Fibroblast of lung (primary cell): ENCODE measurements around the gene PRKAR1A. TPM values are rescaled to one million over a fixed set of nuclear protein-coding genes. Genes with fewer than 3 reads are reported as not detected.

Experiments
- DNase-seq, 2 donors: peaks; one replicate each; pipeline versions ENCODE4 v3.0.0 to v3.0.0-alpha.2; 2010; ENCODE audit warnings: low read depth in 2 of 2
- H2AFZ ChIP-seq: 2 replicates; pipeline ENCODE4 v1.5.1; 2012; ENCODE audit warnings: low read length, control low read depth, inconsistent platforms
- H3K27ac ChIP-seq: 2 replicates; pipeline ENCODE4 v1.5.1; 2011; ENCODE audit warnings: low read length, control low read depth; ENCODE audit not compliant: insufficient read depth
- H3K27me3 ChIP-seq: 2 replicates; pipeline ENCODE4 v1.5.1; 2011; ENCODE audit warnings: mild to moderate bottlenecking, low read length; ENCODE audit not compliant: control insufficient read depth, insufficient read depth
- H3K36me3 ChIP-seq: 2 replicates; pipeline ENCODE4 v1.5.1; 2011; ENCODE audit warnings: low read length; ENCODE audit not compliant: control insufficient read depth, insufficient read depth
- H3K4me1 ChIP-seq: 2 replicates; pipeline ENCODE4 v1.5.1; 2011; ENCODE audit warnings: low read length; ENCODE audit not compliant: control insufficient read depth, insufficient read depth; ENCODE audit errors: extremely low read depth
- H3K4me2 ChIP-seq: 2 replicates; pipeline ENCODE4 v1.5.1; 2011; ENCODE audit warnings: low read length, control low read depth; ENCODE audit not compliant: insufficient read depth; ENCODE audit errors: extremely low read depth
- H3K4me3 ChIP-seq, 4 experiments: fragments of 200-600 bp in 1 of 4; sonication (generic) in 1 of 4; replicated peaks in 1 of 4; 2 replicates each; pipeline ENCODE4 v1.5.1; 2011 to 2016; ENCODE audit warnings: low read length in 4 of 4, low read depth in 3 of 4, mild to moderate bottlenecking in 3 of 4, control low read depth in 2 of 4, inconsistent platforms in 1 of 4, mixed read lengths in 1 of 4; ENCODE audit not compliant: insufficient read depth in 1 of 4; ENCODE audit errors: control extremely low read depth in 1 of 4
- H3K79me2 ChIP-seq: 2 replicates; pipeline ENCODE4 v1.5.1; 2012; ENCODE audit warnings: mild to moderate bottlenecking, low read length, inconsistent platforms; ENCODE audit not compliant: control insufficient read depth, insufficient read depth
- H3K9ac ChIP-seq: 2 replicates; pipeline ENCODE4 v1.5.1; 2011; ENCODE audit warnings: mild to moderate bottlenecking, low read length, control low read depth; ENCODE audit not compliant: insufficient read depth
- H3K9me3 ChIP-seq: 2 replicates; pipeline ENCODE4 v1.5.1; 2012; ENCODE audit warnings: low read depth, low read length; ENCODE audit not compliant: control insufficient read depth, insufficient read depth
- H4K20me1 ChIP-seq: 2 replicates; pipeline ENCODE4 v1.5.1; 2011; ENCODE audit warnings: low read length; ENCODE audit not compliant: control insufficient read depth, insufficient read depth; ENCODE audit errors: extremely low read depth
- EZH2 ChIP-seq: IDR thresholded peaks from 2 replicates; pipeline ENCODE4 v1.5.1; 2012; ENCODE audit warnings: low read length, control low read depth, mild to moderate bottlenecking; ENCODE audit errors: missing control alignments
- polyA plus RNA-seq, 2 donors: library from polyadenylated mRNA; depleted of rRNA in 1 of 2; stranded (reverse) in 1 of 2; unstranded in 1 of 2; fragments of >200 nt; gene quantifications; 2 replicates each; pipeline ENCODE4 v1.2.1, GENCODE V29; 2011 to 2012; ENCODE audit warnings: missing spikeins in 1 of 2
- total RNA-seq: library from RNA; depleted of rRNA; stranded (reverse); fragments of >200 nt; gene quantifications from 2 replicates; pipeline ENCODE4 v1.2.1, GENCODE V29; 2014
- TF ChIP-seq, protein P1 (sequence below), 2 donors: IDR thresholded peaks in 1 of 2; conservative IDR thresholded peaks in 1 of 2; 1 replicate in 1 of 2; 2 replicates in 1 of 2; pipeline ENCODE4 v1.5.1; 2011 to 2012; ENCODE audit warnings: low read length in 2 of 2, control low read depth in 1 of 2, inconsistent platforms in 1 of 2, low read depth in 1 of 2, mild to moderate bottlenecking in 1 of 2

The PRKAR1A gene
- total and polyA plus RNA-seq, 2 donors (not counting 1 experiment from before 2014, with no cell fraction given): 285 to 290 TPM

DNA sequence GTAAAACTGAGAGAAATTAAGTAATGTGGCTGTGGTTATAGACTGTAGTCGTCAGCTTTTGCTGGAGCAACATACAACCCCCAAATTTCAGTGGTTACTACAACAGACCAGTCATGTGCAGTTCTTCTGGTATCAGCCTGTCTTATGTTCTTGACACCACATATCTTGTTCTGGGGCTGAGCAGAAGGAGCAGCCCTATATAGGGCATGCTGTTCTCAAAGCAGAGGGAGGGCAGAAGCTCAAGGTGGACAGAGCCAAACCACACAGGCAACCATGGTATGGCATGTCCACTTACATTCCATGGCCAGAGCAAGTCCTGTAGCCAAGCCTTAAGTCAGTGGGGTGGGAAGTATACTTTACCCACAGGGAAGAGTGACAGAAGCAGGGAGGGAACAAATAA, 7.7 kb downstream of the PRKAR1A start:
- Histone ChIP-seq H3K4me2 (no peak overlapping the region), H3K4me3 (no peak overlapping the region), H3K4me1 (peaks cover 2% of the 10 kb centered on the region), H3K79me2 (peaks cover 66% of the 10 kb centered on the region), H2AFZ (no peak overlapping the region), H3K9me3 (no peaks in the 10 kb centered on the region), H4K20me1 (no peaks in the 10 kb centered on the region), H3K27me3 (no peaks in the 10 kb centered on the region), H3K27ac (peak overlapping the region; percentile 10), H3K36me3 (peaks cover 9% of the 10 kb centered on the region), H3K9ac (no peak overlapping the region)
- peak in 1 of 2 donors; percentile 29 for DNase-seq
- no peak for TF ChIP-seq EZH2
- TF ChIP-seq, protein P1, sequence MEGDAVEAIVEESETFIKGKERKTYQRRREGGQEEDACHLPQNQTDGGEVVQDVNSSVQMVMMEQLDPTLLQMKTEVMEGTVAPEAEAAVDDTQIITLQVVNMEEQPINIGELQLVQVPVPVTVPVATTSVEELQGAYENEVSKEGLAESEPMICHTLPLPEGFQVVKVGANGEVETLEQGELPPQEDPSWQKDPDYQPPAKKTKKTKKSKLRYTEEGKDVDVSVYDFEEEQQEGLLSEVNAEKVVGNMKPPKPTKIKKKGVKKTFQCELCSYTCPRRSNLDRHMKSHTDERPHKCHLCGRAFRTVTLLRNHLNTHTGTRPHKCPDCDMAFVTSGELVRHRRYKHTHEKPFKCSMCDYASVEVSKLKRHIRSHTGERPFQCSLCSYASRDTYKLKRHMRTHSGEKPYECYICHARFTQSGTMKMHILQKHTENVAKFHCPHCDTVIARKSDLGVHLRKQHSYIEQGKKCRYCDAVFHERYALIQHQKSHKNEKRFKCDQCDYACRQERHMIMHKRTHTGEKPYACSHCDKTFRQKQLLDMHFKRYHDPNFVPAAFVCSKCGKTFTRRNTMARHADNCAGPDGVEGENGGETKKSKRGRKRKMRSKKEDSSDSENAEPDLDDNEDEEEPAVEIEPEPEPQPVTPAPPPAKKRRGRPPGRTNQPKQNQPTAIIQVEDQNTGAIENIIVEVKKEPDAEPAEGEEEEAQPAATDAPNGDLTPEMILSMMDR (conservative IDR thresholded peaks at IDR 0.05 in 1 of 2, IDR thresholded peaks at IDR 0.05 in 1 of 2; ENCODE audit: low read depth in 1 of 2, low read length in 2 of 2): no peak

DNA sequence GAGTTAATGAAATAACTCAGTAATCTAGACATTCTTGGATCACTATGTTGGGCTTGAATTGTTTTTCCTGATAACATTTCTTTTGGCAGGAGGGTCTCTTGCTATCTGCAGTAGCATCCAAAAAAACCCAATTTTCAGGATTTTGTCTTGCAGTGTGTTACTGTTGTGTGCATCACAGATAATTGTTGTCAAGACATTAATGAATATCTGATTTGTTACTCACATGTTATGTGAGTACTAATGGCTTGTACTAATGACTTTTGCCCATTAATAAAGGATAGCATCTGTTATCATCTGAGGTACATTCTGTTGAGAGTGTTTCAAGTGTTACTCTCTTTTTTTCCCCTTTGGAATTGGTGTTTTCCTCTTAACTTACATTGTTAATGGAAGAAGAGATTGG, 10.0 kb downstream of the PRKAR1A start:
- DNase-seq: no peak

DNA sequence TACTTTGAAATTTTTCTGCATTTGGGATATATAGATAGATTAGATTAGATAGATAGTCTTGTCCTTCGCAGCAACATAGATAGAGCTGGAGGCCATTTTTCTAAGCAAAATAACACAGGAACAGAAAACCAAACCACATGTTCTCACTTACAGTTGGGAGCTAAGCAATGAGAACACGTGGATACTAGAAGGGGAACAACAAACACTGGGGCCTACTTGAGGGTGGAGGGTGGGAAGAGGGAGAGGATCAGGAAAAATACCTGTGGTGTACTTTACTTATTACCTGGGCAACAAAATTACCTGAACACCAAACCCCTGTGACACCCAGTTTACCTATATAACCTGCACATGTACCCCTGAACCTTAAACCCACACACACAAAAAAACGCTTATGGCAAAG, 14.3 kb downstream of the PRKAR1A start:
- DNase-seq: no peak
- H3K27ac ChIP-seq: no peak overlapping the region
- H3K4me2 ChIP-seq: no peak overlapping the region
- H4K20me1 ChIP-seq: no peaks in the 10 kb centered on the region
- no peaks in the 10 kb centered on the region for H3K4me1 ChIP-seq
- no peak overlapping the region for H3K4me3 ChIP-seq
- peaks cover 9% of the 10 kb centered on the region for H3K36me3 ChIP-seq
- H2AFZ ChIP-seq: no peak overlapping the region
- H3K9me3 ChIP-seq: no peaks in the 10 kb centered on the region
- no peaks in the 10 kb centered on the region for H3K27me3 ChIP-seq
- peaks cover 11% of the 10 kb centered on the region for H3K79me2 ChIP-seq
- no peak overlapping the region for H3K9ac ChIP-seq
- TF ChIP-seq EZH2: no peak
- TF ChIP-seq, protein P1 (conservative IDR thresholded peaks at IDR 0.05 in 1 of 2, IDR thresholded peaks at IDR 0.05 in 1 of 2; ENCODE audit: low read depth in 1 of 2, low read length in 2 of 2): no peak

More for the DNA sequence above, 10.0 kb downstream of the PRKAR1A start:
- Histone ChIP-seq H3K4me3 (no peak overlapping the region), H3K27me3 (no peaks in the 10 kb centered on the region), H3K9ac (no peak overlapping the region), H3K9me3 (no peaks in the 10 kb centered on the region), H2AFZ (no peak overlapping the region), H3K27ac (no peak overlapping the region), H3K36me3 (peaks cover 8% of the 10 kb centered on the region), H3K4me1 (no peaks in the 10 kb centered on the region), H3K4me2 (no peak overlapping the region), H4K20me1 (no peaks in the 10 kb centered on the region), H3K79me2 (peaks cover 46% of the 10 kb centered on the region)
- no peak for TF ChIP-seq EZH2
- TF ChIP-seq, protein P1 (conservative IDR thresholded peaks at IDR 0.05 in 1 of 2, IDR thresholded peaks at IDR 0.05 in 1 of 2; ENCODE audit: low read depth in 1 of 2, low read length in 2 of 2): no peak
